Vagina (tissue), 2 donors: ENCODE results near the gene CDC42EP3.

Source experiments
- POLR2AphosphoS5 ChIP-seq, 2 donors: sonication (generic); formaldehyde crosslinking; IDR thresholded peaks; one replicate each; pipeline ENCODE4 v1.9.0; 2017; ENCODE audit warnings: antibody characterized with exemption in 2 of 2, mild to moderate bottlenecking in 2 of 2, low read depth in 1 of 2; ENCODE audit not compliant: insufficient read depth in 1 of 2
- TF ChIP-seq, protein P1 (sequence below), 3 experiments: fragments of 450-650 bp in 2 of 3; fragments of 200-600 bp in 1 of 3; sonication (generic) in 1 of 3; IDR thresholded peaks; one replicate each; pipeline ENCODE4 v1.5.1; 2017 to 2019; ENCODE audit warnings: antibody characterized with exemption in 3 of 3, mild to moderate bottlenecking in 2 of 3, moderate library complexity in 2 of 3

- TF ChIP-seq POLR2AphosphoS5 (IDR thresholded peaks at IDR 0.05; ENCODE audit: insufficient read depth in 1 of 2, low read depth in 1 of 2): peak in 1 of 2 donors; percentile 60
- TF ChIP-seq, protein P1, sequence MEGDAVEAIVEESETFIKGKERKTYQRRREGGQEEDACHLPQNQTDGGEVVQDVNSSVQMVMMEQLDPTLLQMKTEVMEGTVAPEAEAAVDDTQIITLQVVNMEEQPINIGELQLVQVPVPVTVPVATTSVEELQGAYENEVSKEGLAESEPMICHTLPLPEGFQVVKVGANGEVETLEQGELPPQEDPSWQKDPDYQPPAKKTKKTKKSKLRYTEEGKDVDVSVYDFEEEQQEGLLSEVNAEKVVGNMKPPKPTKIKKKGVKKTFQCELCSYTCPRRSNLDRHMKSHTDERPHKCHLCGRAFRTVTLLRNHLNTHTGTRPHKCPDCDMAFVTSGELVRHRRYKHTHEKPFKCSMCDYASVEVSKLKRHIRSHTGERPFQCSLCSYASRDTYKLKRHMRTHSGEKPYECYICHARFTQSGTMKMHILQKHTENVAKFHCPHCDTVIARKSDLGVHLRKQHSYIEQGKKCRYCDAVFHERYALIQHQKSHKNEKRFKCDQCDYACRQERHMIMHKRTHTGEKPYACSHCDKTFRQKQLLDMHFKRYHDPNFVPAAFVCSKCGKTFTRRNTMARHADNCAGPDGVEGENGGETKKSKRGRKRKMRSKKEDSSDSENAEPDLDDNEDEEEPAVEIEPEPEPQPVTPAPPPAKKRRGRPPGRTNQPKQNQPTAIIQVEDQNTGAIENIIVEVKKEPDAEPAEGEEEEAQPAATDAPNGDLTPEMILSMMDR (IDR thresholded peaks at IDR 0.05): no peak
Observed at GRCh38 chr2:37656512-37657423, 14.7 kb downstream of the CDC42EP3 start.
